Endothelial cell of umbilical vein (primary cell): ENCODE measurements around the gene ANGPTL2. TPM values are rescaled to one million over a fixed set of nuclear protein-coding genes. Genes with fewer than 3 reads are reported as not detected.

ENCODE experiments used
- BruUV-seq: library from RNA; stranded (reverse); fragments of 400-500 nt; replicated peaks from 2 replicates; lab custom pipeline; 2021; lab: Mats Ljungman, UMichigan
- CTCF ChIA-PET: fragments of 300-600, 350-600 bp; sonication (Branson Sonifier 250); formaldehyde crosslinking; loops from one replicate; lab custom pipeline; 2021; ENCODE audit warnings: antibody characterized with exemption, inconsistent platforms; lab: Charles Lee
- POLR2A ChIA-PET: fragments of 300-600, 350-600 bp; sonication (Branson Sonifier 250); formaldehyde crosslinking; loops from one replicate; lab custom pipeline; 2021; ENCODE audit warnings: antibody characterized with exemption, inconsistent platforms; lab: Charles Lee
- DNase-seq: peaks from one replicate; pipeline ENCODE4 v3.0.0-alpha.2; 2011; ENCODE audit warnings: low read depth, low spot score
- FAIRE-seq: peaks from 2 replicates; lab custom pipeline; 2011; peaks lifted over from hg19 to GRCh38; lab: Jason Lieb, UNC
- H2AFZ ChIP-seq: 2 replicates; pipeline ENCODE4 v1.6.0; 2012; ENCODE audit warnings: low read depth, low read length, control low read depth, inconsistent platforms
- H3K27ac ChIP-seq: 2 replicates; pipeline ENCODE4 v1.5.1; 2011; ENCODE audit warnings: low read depth, mild to moderate bottlenecking, control low read depth, low read length, moderate library complexity; ENCODE audit not compliant: insufficient read depth
- H3K27me3 ChIP-seq, 2 experiments: 2 replicates each; pipeline versions ENCODE4 v1.6.0 to v1.6.1; 2011; ENCODE audit warnings: low read length in 2 of 2, mixed read lengths in 1 of 2; ENCODE audit not compliant: control insufficient read depth in 2 of 2, insufficient read depth in 2 of 2
- H3K36me3 ChIP-seq, 2 experiments: 2 replicates in 1 of 2; 3 replicates in 1 of 2; pipeline ENCODE4 v1.5.1; 2011; ENCODE audit warnings: low read length in 2 of 2, mild to moderate bottlenecking in 1 of 2, moderate library complexity in 1 of 2; ENCODE audit not compliant: control insufficient read depth in 2 of 2, insufficient read depth in 2 of 2; ENCODE audit errors: extremely low read depth in 1 of 2
- H3K4me1 ChIP-seq: 3 replicates; pipeline ENCODE4 v1.5.1; 2011; ENCODE audit warnings: mild to moderate bottlenecking, low read length; ENCODE audit not compliant: control insufficient read depth, insufficient read depth; ENCODE audit errors: extremely low read depth
- H3K4me2 ChIP-seq: 2 replicates; pipeline ENCODE4 v1.6.1; 2011; ENCODE audit warnings: low read length, control low read depth, mixed read lengths; ENCODE audit not compliant: insufficient read depth
- H3K4me3 ChIP-seq, 3 experiments: fragments of 200-600 bp in 1 of 3; sonication (generic), shearing (Covaris generic) in 1 of 3; replicated peaks in 1 of 3; 2 replicates each; pipeline ENCODE4 v1.5.1; 2011 to 2016; ENCODE audit warnings: control low read depth in 3 of 3, low read length in 3 of 3, mild to moderate bottlenecking in 2 of 3, inconsistent platforms in 1 of 3, low read depth in 1 of 3, moderate library complexity in 1 of 3; ENCODE audit not compliant: insufficient read depth in 1 of 3
- H3K79me2 ChIP-seq: 2 replicates; pipeline ENCODE4 v1.6.0; 2012; ENCODE audit warnings: low read length, inconsistent platforms; ENCODE audit not compliant: control insufficient read depth, insufficient read depth
- H3K9ac ChIP-seq: replicated peaks from 2 replicates; pipeline ENCODE3; 2011; ENCODE audit warnings: low read length, control low read depth; ENCODE audit not compliant: insufficient read depth; ENCODE audit errors: extremely low read depth
- H3K9me1 ChIP-seq: replicated peaks from 3 replicates; pipeline ENCODE4 v1.6.0; 2011; ENCODE audit warnings: mild to moderate bottlenecking, low read length; ENCODE audit not compliant: control insufficient read depth, insufficient read depth; ENCODE audit errors: extremely low read depth
- H3K9me3 ChIP-seq: replicated peaks from 2 replicates; pipeline ENCODE4 v1.5.1; 2012; ENCODE audit warnings: low read length, inconsistent platforms; ENCODE audit not compliant: control insufficient read depth, insufficient read depth
- H4K20me1 ChIP-seq: replicated peaks from 2 replicates; pipeline ENCODE3; 2011; ENCODE audit warnings: mild to moderate bottlenecking, low read length; ENCODE audit not compliant: control insufficient read depth, insufficient read depth; ENCODE audit errors: extremely low read depth
- EZH2 ChIP-seq: IDR thresholded peaks from 2 replicates; pipeline ENCODE4 v1.6.1; 2012; ENCODE audit warnings: borderline replicate concordance, low read depth, mild to moderate bottlenecking, moderate library complexity, low read length, inconsistent platforms; ENCODE audit not compliant: severe bottlenecking
- FOS ChIP-seq: IDR thresholded peaks from 2 replicates; pipeline ENCODE4 v1.6.1; 2011; ENCODE audit warnings: mild to moderate bottlenecking, low read length, moderate library complexity, borderline replicate concordance; ENCODE audit not compliant: insufficient read depth
- GATA2 ChIP-seq: IDR thresholded peaks from 2 replicates; pipeline ENCODE4 v1.7.0; 2011; ENCODE audit warnings: low read depth, mild to moderate bottlenecking, moderate library complexity, mixed read lengths, low read length; ENCODE audit not compliant: insufficient read length, insufficient read depth
- JUN ChIP-seq: IDR thresholded peaks from 2 replicates; pipeline ENCODE4 v1.6.1; 2011; ENCODE audit warnings: borderline replicate concordance, low read depth; ENCODE audit not compliant: insufficient read length, insufficient read depth
- MAX ChIP-seq: IDR thresholded peaks from 2 replicates; pipeline ENCODE4 v1.6.1; 2011; ENCODE audit not compliant: insufficient read depth, insufficient read length
- MYC ChIP-seq: IDR thresholded peaks from one replicate; pipeline ENCODE4 v1.6.1; 2011; ENCODE audit warnings: mild to moderate bottlenecking, low read depth, low read length
- POLR2A ChIP-seq: IDR thresholded peaks from 2 replicates; pipeline ENCODE4 v1.6.1; 2012; ENCODE audit warnings: low read depth, mild to moderate bottlenecking, control low read depth, low read length
- POLR2AphosphoS5 ChIP-seq: IDR thresholded peaks from 2 replicates; pipeline ENCODE4 v1.6.1; 2012; ENCODE audit warnings: low read depth, mild to moderate bottlenecking, control low read depth, low read length, moderate library complexity; ENCODE audit not compliant: insufficient read depth
- dilution Hi-C: fragments of 300-500 bp; cut with MboI; formaldehyde crosslinking; loops from one replicate; pipeline ENCODE4 v1.15.0; 2019; ENCODE audit warnings: low sequenced_read_pairs; ENCODE audit not compliant: extremely low pct_ligation_motif_present
- intact Hi-C: fragments of 100-400 bp; cut with micrococcal nuclease; formaldehyde crosslinking; loops from one replicate; pipeline ENCODE4 v1.10.0; 2022
- polyA plus RNA-seq, 4 experiments: library from polyadenylated mRNA; depleted of rRNA in 3 of 4; stranded (reverse) in 3 of 4; unstranded in 1 of 4; fragments of >200 nt; gene quantifications; 2 replicates each; pipeline versions ENCODE4 v1.2.1 to v1.2.3, GENCODE V29; 2011 to 2012; ENCODE audit warnings: missing spikeins in 1 of 4
- total RNA-seq: library from RNA; stranded (reverse); gene quantifications from 2 replicates; pipeline ENCODE4 v1.2.3, GENCODE V29; 2021
- TF ChIP-seq, protein P1 (sequence below), 2 donors: IDR thresholded peaks; 1 replicate in 1 of 2; 2 replicates in 1 of 2; pipeline ENCODE4 v1.5.1; 2011; ENCODE audit warnings: low read length in 2 of 2, mild to moderate bottlenecking in 2 of 2, moderate library complexity in 2 of 2, control low read depth in 1 of 2, inconsistent platforms in 1 of 2, low read depth in 1 of 2; ENCODE audit not compliant: insufficient read depth in 1 of 2; ENCODE audit errors: extremely low read depth in 1 of 2

ANGPTL2 gene
- total and polyA plus RNA-seq, 2 donors (not counting 3 experiments of a cell fraction or from before 2014, with no cell fraction given) = 15.1 to 24.5 TPM

DNA sequence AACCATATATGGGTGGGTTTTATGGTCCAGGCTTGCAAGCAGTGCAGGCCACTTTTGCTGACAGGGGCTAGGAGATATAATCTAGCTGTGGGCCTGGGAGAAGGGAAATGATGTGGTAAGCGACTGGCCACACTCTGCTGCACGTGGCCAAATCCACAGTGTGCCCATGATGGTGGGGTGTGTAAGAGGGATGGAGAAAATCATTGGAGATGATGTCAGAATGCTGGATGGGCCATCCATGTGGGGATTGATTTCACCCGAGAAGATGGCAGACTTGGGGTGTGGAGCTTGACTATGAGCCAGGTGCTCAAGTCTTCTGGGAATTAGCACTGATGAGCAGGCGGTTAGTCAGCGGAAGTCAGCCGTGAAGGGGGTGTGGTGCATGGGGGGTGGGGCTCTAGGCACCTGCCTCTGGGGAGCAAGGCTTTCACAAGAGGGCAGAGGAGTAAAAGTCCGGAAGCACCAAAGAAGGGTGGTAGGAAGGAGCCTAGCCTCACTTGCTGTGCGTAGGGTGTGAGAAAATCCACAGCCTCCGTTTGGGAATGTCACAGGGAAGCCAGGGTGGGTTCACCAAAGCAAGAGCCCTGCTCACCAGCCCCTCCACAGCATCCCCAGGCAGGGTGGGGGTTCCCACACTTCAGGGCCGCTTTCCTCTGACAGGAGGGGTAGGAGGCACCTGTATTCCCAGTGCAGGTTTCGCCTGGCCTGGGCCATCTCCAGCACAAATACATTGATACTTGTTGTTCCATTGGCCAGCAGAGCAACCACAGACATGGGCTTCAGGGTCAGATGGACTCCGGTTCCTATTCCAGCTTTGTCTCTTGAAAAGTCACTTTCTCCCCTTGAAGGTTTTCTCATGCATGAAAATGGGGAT is 44.5 kb upstream of the ANGPTL2 start:
- FAIRE-seq = no peak

More for the DNA sequence above, 44.5 kb upstream of the ANGPTL2 start:
- no peak for DNase-seq
- peaks cover 17% of the 10 kb centered on the region for H3K4me1 ChIP-seq
- no peaks in the 10 kb centered on the region for H3K27me3 ChIP-seq
- H3K9ac ChIP-seq = no peak overlapping the region
- CTCF ChIA-PET = interaction anchor here (1.6 kb wide), 1 partner anchor 11 kb away, joined by 4 read pairs; no protein-coding TSS in a partner anchor
- H3K9me3 ChIP-seq = no peaks in the 10 kb centered on the region
- H3K4me2 ChIP-seq = no peak overlapping the region
- H3K9me1 ChIP-seq = no peaks in the 10 kb centered on the region
- dilution Hi-C loops = no loop called here
- H3K79me2 ChIP-seq = no peaks in the 10 kb centered on the region
- no TSS peak for BruUV-seq
- H2AFZ ChIP-seq = no peak overlapping the region
- no peaks in the 10 kb centered on the region for H3K36me3 ChIP-seq
- intact Hi-C loops = no loop called here
- no peak overlapping the region for H3K4me3 ChIP-seq
- TF ChIP-seq POLR2A (no peak), POLR2AphosphoS5 (no peak), FOS (no peak), JUN (no peak), MYC (no peak), GATA2 (no peak), MAX (no peak), EZH2 (no peak)
- TF ChIP-seq, protein P1, sequence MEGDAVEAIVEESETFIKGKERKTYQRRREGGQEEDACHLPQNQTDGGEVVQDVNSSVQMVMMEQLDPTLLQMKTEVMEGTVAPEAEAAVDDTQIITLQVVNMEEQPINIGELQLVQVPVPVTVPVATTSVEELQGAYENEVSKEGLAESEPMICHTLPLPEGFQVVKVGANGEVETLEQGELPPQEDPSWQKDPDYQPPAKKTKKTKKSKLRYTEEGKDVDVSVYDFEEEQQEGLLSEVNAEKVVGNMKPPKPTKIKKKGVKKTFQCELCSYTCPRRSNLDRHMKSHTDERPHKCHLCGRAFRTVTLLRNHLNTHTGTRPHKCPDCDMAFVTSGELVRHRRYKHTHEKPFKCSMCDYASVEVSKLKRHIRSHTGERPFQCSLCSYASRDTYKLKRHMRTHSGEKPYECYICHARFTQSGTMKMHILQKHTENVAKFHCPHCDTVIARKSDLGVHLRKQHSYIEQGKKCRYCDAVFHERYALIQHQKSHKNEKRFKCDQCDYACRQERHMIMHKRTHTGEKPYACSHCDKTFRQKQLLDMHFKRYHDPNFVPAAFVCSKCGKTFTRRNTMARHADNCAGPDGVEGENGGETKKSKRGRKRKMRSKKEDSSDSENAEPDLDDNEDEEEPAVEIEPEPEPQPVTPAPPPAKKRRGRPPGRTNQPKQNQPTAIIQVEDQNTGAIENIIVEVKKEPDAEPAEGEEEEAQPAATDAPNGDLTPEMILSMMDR (IDR thresholded peaks at IDR 0.05; ENCODE audit: extremely low read depth in 1 of 2, insufficient read depth in 1 of 2, low read depth in 1 of 2, low read length in 2 of 2) = no peak
- no peak overlapping the region for H3K27ac ChIP-seq
- POLR2A ChIA-PET = no interaction called here
- H4K20me1 ChIP-seq = no peaks in the 10 kb centered on the region
